Measurements from ENCODE around the gene PANX2. TPM values are rescaled to one million over a fixed set of nuclear protein-coding genes. Genes with fewer than 3 reads are reported as not detected.
A peak's percentile ranks its signal among the peaks of the same experiment; 100 is the strongest.

Gene PANX2, protein sequence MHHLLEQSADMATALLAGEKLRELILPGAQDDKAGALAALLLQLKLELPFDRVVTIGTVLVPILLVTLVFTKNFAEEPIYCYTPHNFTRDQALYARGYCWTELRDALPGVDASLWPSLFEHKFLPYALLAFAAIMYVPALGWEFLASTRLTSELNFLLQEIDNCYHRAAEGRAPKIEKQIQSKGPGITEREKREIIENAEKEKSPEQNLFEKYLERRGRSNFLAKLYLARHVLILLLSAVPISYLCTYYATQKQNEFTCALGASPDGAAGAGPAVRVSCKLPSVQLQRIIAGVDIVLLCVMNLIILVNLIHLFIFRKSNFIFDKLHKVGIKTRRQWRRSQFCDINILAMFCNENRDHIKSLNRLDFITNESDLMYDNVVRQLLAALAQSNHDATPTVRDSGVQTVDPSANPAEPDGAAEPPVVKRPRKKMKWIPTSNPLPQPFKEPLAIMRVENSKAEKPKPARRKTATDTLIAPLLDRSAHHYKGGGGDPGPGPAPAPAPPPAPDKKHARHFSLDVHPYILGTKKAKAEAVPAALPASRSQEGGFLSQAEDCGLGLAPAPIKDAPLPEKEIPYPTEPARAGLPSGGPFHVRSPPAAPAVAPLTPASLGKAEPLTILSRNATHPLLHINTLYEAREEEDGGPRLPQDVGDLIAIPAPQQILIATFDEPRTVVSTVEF
- total RNA-seq, result under 0.01 and 0.29 TPM in 2 replicates

DNA sequence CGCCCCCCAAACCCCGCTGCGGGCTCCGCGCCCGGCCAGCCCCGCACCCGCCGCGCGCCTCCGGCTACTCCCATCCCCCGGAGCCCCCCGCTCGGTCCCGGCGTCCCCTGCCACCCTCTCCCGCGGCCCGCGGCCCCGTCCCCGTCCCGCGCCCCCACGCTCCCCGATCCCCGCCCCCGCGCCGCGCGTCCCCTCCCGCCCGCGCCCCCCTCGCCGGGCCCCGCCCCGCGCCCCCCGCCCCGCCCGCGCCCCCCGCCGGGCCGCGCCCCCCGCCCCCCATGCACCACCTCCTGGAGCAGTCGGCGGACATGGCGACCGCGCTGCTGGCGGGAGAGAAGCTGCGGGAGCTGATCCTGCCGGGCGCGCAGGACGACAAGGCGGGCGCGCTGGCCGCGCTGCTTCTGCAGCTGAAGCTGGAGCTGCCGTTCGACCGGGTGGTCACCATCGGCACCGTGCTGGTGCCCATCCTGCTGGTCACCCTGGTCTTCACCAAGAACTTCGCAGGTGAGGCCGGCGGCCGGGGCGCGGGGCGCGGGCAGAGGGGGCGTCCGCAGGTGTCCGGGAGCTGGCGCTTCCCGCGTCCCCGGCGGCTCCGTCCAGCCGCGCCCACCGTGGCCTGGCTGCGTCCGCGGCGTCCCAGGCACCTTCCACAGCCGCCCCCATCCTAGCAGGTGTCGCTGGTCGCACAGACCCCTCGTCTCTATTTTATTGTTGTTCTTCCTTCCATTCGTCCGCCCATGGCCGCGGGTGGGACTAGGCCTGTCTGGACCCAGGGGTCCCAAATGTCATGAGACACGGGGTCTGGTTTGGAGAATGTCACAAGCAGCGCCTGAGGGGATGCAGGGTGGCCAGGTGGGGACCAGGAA lies at the start of gene PANX2:
Gene PANX2, plus strand, starts transcription at position 279 of the 866 bp plus-strand sequence. Its CDS starts 0 bp downstream, at position 279.
- H4K20me1 ChIP-seq (ENCODE audit: insufficient read depth, low read length), result no peaks in the 10 kb centered on the region
- H3K4me2 ChIP-seq (ENCODE audit: insufficient read depth, low read length), result peak within 1 kb of the TSS; percentile 53
- peak; percentile 87 for DNase-seq (ENCODE audit: insufficient read length, low spot score, missing footprints)
- TF ChIP-seq, protein P1, sequence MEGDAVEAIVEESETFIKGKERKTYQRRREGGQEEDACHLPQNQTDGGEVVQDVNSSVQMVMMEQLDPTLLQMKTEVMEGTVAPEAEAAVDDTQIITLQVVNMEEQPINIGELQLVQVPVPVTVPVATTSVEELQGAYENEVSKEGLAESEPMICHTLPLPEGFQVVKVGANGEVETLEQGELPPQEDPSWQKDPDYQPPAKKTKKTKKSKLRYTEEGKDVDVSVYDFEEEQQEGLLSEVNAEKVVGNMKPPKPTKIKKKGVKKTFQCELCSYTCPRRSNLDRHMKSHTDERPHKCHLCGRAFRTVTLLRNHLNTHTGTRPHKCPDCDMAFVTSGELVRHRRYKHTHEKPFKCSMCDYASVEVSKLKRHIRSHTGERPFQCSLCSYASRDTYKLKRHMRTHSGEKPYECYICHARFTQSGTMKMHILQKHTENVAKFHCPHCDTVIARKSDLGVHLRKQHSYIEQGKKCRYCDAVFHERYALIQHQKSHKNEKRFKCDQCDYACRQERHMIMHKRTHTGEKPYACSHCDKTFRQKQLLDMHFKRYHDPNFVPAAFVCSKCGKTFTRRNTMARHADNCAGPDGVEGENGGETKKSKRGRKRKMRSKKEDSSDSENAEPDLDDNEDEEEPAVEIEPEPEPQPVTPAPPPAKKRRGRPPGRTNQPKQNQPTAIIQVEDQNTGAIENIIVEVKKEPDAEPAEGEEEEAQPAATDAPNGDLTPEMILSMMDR (IDR thresholded peaks at IDR 0.05; ENCODE audit: extremely low read depth, low read depth, low read length), result no peak
- H3K4me1 ChIP-seq (ENCODE audit: insufficient read depth, low read length), result no peaks in the 10 kb centered on the region
- peak within 1 kb of the TSS; percentile 57 for H3K4me3 ChIP-seq (ENCODE audit: insufficient read depth, low read length)
- H2AFZ ChIP-seq (ENCODE audit: low read length), result no peak within 1 kb of the TSS
- no peak within 1 kb of the TSS for H3K27ac ChIP-seq (ENCODE audit: low read depth, low read length)
- no peaks in the 10 kb centered on the region for H3K9me3 ChIP-seq (ENCODE audit: low read depth, low read length)
- no peaks in the 10 kb centered on the region for H3K79me2 ChIP-seq (ENCODE audit: insufficient read depth, low read length)
- H3K27me3 ChIP-seq (ENCODE audit: insufficient read depth, low read length), result peaks cover 14% of the 10 kb centered on the region
- no peaks in the 10 kb centered on the region for H3K36me3 ChIP-seq (ENCODE audit: insufficient read depth, low read length)

GRCh38 chr22:50121202-50121740 lies 49.3 kb upstream of the PANX2 start:
- no peak overlapping the region for H3K4me2 ChIP-seq (ENCODE audit: insufficient read depth, low read length)
- H3K36me3 ChIP-seq (ENCODE audit: insufficient read depth, low read length), result no peaks in the 10 kb centered on the region
- peaks cover 12% of the 10 kb centered on the region for H3K27me3 ChIP-seq (ENCODE audit: insufficient read depth, low read length)
- H3K79me2 ChIP-seq (ENCODE audit: insufficient read depth, low read length), result no peaks in the 10 kb centered on the region
- DNase-seq (ENCODE audit: insufficient read length, low spot score, missing footprints), result no peak
- H3K4me3 ChIP-seq (ENCODE audit: insufficient read depth, low read length), result no peak overlapping the region
- TF ChIP-seq, protein P1 (IDR thresholded peaks at IDR 0.05; ENCODE audit: extremely low read depth, low read depth, low read length), result no peak
- H3K4me1 ChIP-seq (ENCODE audit: insufficient read depth, low read length), result peaks cover 14% of the 10 kb centered on the region
- H2AFZ ChIP-seq (ENCODE audit: low read length), result no peak overlapping the region
- no peaks in the 10 kb centered on the region for H4K20me1 ChIP-seq (ENCODE audit: insufficient read depth, low read length)
- no peak overlapping the region for H3K27ac ChIP-seq (ENCODE audit: low read depth, low read length)
- H3K9me3 ChIP-seq (ENCODE audit: low read depth, low read length), result peaks cover 5% of the 10 kb centered on the region

- TF ChIP-seq, protein P1 (IDR thresholded peaks at IDR 0.05; ENCODE audit: extremely low read depth, low read depth, low read length), result no peak
- Histone ChIP-seq H3K4me1 (ENCODE audit: insufficient read depth, low read length) (peaks cover 10% of the 10 kb centered on the region), H3K79me2 (ENCODE audit: insufficient read depth, low read length) (no peaks in the 10 kb centered on the region), H3K36me3 (ENCODE audit: insufficient read depth, low read length) (no peaks in the 10 kb centered on the region), H3K4me3 (ENCODE audit: insufficient read depth, low read length) (no peak overlapping the region), H2AFZ (ENCODE audit: low read length) (no peak overlapping the region), H3K27me3 (ENCODE audit: insufficient read depth, low read length) (peaks cover 12% of the 10 kb centered on the region), H4K20me1 (ENCODE audit: insufficient read depth, low read length) (no peaks in the 10 kb centered on the region), H3K9me3 (ENCODE audit: low read depth, low read length) (peaks cover 5% of the 10 kb centered on the region), H3K27ac (ENCODE audit: low read depth, low read length) (no peak overlapping the region), H3K4me2 (ENCODE audit: insufficient read depth, low read length) (no peak overlapping the region)
- no peak for DNase-seq (ENCODE audit: insufficient read length, low spot score, missing footprints)
Observed at GRCh38 chr22:50123119-50123518, 47.4 kb upstream of the PANX2 start.
